ACC112 (cell line): ENCODE results near the gene GOLGA1.

Experiments
- H2AFZ ChIP-seq: fragments of 200-600 bp; sonication (generic); one replicate; pipeline ENCODE4 v1.6.0; 2017; ENCODE audit warnings: antibody characterized with exemption, low read length; ENCODE audit not compliant: unreplicated experiment
- H3K27ac ChIP-seq: fragments of 200-600 bp; sonication (generic); 2 replicates; pipeline ENCODE4 v1.5.1; 2014; ENCODE audit warnings: low read depth, mild to moderate bottlenecking, antibody characterized with exemption, low read length, moderate library complexity
- H3K27me3 ChIP-seq: fragments of 200-600 bp; sonication (generic); 2 replicates; pipeline ENCODE4 v1.6.1; 2014; ENCODE audit warnings: mild to moderate bottlenecking, antibody characterized with exemption, low read length, moderate library complexity, mixed read lengths; ENCODE audit not compliant: insufficient read depth
- H3K36me3 ChIP-seq: fragments of 200-600 bp; sonication (generic); 2 replicates; pipeline ENCODE4 v1.6.1; 2016; ENCODE audit warnings: mild to moderate bottlenecking, antibody characterized with exemption, low read length, moderate library complexity, mixed read lengths; ENCODE audit not compliant: insufficient read depth
- H3K4me1 ChIP-seq: fragments of 200-600 bp; sonication (generic); one replicate; pipeline ENCODE4 v1.6.1; 2016; ENCODE audit warnings: low read length, mixed read lengths; ENCODE audit not compliant: insufficient read depth, unreplicated experiment, control insufficient read depth
- H3K4me3 ChIP-seq: fragments of 200-600 bp; sonication (generic); 2 replicates; pipeline ENCODE4 v1.5.1; 2014; ENCODE audit warnings: mild to moderate bottlenecking, low read depth, low read length
- H3K79me2 ChIP-seq: fragments of 200-600 bp; sonication (generic); one replicate; pipeline ENCODE4 v1.6.0; 2016; ENCODE audit warnings: low read length; ENCODE audit not compliant: control insufficient read depth, unreplicated experiment, insufficient read depth

Gene GOLGA1

GRCh38 chr9:124858330-124859046 is 82.4 kb downstream of the GOLGA1 start:
- H2AFZ ChIP-seq, result no peak overlapping the region
- H3K79me2 ChIP-seq, result peaks cover 30% of the 10 kb centered on the region
- H3K27me3 ChIP-seq, result no peaks in the 10 kb centered on the region
- H3K4me1 ChIP-seq, result peaks cover 26% of the 10 kb centered on the region
- peaks cover 24% of the 10 kb centered on the region for H3K36me3 ChIP-seq
- no peak overlapping the region for H3K4me3 ChIP-seq
- H3K27ac ChIP-seq, result no peak overlapping the region

GRCh38 chr9:124857533-124858162 is 83.2 kb downstream of the GOLGA1 start:
- no peak overlapping the region for H3K27ac ChIP-seq
- H3K36me3 ChIP-seq, result peaks cover 24% of the 10 kb centered on the region
- H3K4me1 ChIP-seq, result peaks cover 25% of the 10 kb centered on the region
- no peak overlapping the region for H2AFZ ChIP-seq
- peaks cover 30% of the 10 kb centered on the region for H3K79me2 ChIP-seq
- no peak overlapping the region for H3K4me3 ChIP-seq
- H3K27me3 ChIP-seq, result no peaks in the 10 kb centered on the region

- H3K36me3 ChIP-seq, result peaks cover 24% of the 10 kb centered on the region
- H3K27ac ChIP-seq, result no peak overlapping the region
- no peak overlapping the region for H3K4me3 ChIP-seq
- H2AFZ ChIP-seq, result no peak overlapping the region
- H3K79me2 ChIP-seq, result peaks cover 24% of the 10 kb centered on the region
- H3K4me1 ChIP-seq, result peaks cover 30% of the 10 kb centered on the region
- H3K27me3 ChIP-seq, result no peaks in the 10 kb centered on the region
Measured at GRCh38 chr9:124855944-124856765, 84.7 kb downstream of the GOLGA1 start.

GRCh38 chr9:124855566-124855943 is 85.3 kb downstream of the GOLGA1 start:
- H2AFZ ChIP-seq, result no peak overlapping the region
- H3K4me1 ChIP-seq, result peaks cover 30% of the 10 kb centered on the region
- no peak overlapping the region for H3K4me3 ChIP-seq
- H3K27me3 ChIP-seq, result no peaks in the 10 kb centered on the region
- peaks cover 19% of the 10 kb centered on the region for H3K36me3 ChIP-seq
- H3K79me2 ChIP-seq, result peaks cover 18% of the 10 kb centered on the region
- no peak overlapping the region for H3K27ac ChIP-seq

GRCh38 chr9:124854822-124855221 is 86.1 kb downstream of the GOLGA1 start:
- H3K4me3 ChIP-seq, result no peak overlapping the region
- no peak overlapping the region for H2AFZ ChIP-seq
- H3K36me3 ChIP-seq, result peaks cover 13% of the 10 kb centered on the region
- peaks cover 11% of the 10 kb centered on the region for H3K79me2 ChIP-seq
- no peak overlapping the region for H3K27ac ChIP-seq
- H3K27me3 ChIP-seq, result no peaks in the 10 kb centered on the region
- H3K4me1 ChIP-seq, result peaks cover 23% of the 10 kb centered on the region

GRCh38 chr9:124854161-124854560 is 86.7 kb downstream of the GOLGA1 start:
- Histone ChIP-seq H2AFZ (no peak overlapping the region), H3K36me3 (peaks cover 6% of the 10 kb centered on the region), H3K4me1 (peaks cover 16% of the 10 kb centered on the region), H3K27ac (no peak overlapping the region), H3K79me2 (peaks cover 4% of the 10 kb centered on the region), H3K27me3 (no peaks in the 10 kb centered on the region), H3K4me3 (no peak overlapping the region)

GRCh38 chr9:124853605-124854143 is 87.2 kb downstream of the GOLGA1 start:
- no peak overlapping the region for H2AFZ ChIP-seq
- no peaks in the 10 kb centered on the region for H3K27me3 ChIP-seq
- H3K27ac ChIP-seq, result no peak overlapping the region
- H3K36me3 ChIP-seq, result peaks cover 3% of the 10 kb centered on the region; the same call in 1 of the 2 replicates
- H3K79me2 ChIP-seq, result no peaks in the 10 kb centered on the region
- peak overlapping the region; percentile 73 for H3K4me3 ChIP-seq
- peaks cover 13% of the 10 kb centered on the region for H3K4me1 ChIP-seq

- no peaks in the 10 kb centered on the region for H3K27me3 ChIP-seq
- no peak within 1 kb of the TSS for H2AFZ ChIP-seq
- peak within 1 kb of the TSS; percentile 73 for H3K4me3 ChIP-seq
- H3K79me2 ChIP-seq, result no peaks in the 10 kb centered on the region
- H3K4me1 ChIP-seq, result peaks cover 6% of the 10 kb centered on the region
- H3K27ac ChIP-seq, result no peak within 1 kb of the TSS
- H3K36me3 ChIP-seq, result no peaks in the 10 kb centered on the region
Measured at GRCh38 chr9:124852829-124853531, 87.9 kb downstream of the GOLGA1 start, which contains the start of gene WDR38. Gene WDR38 (plus strand): TSS chr9:124853460. CDS start chr9:124853532, 72 bp downstream.

- H3K4me1 ChIP-seq, result peaks cover 6% of the 10 kb centered on the region
- H3K27ac ChIP-seq, result no peak overlapping the region
- no peaks in the 10 kb centered on the region for H3K27me3 ChIP-seq
- no peaks in the 10 kb centered on the region for H3K36me3 ChIP-seq
- no peaks in the 10 kb centered on the region for H3K79me2 ChIP-seq
- H2AFZ ChIP-seq, result no peak overlapping the region
- H3K4me3 ChIP-seq, result peak overlapping the region; percentile 73
Measured at GRCh38 chr9:124852121-124852828, 88.6 kb downstream of the GOLGA1 start.
